GM19467 (cell line): ENCODE data around the gene TMEM238L.
"Not testable (repeated sequence)": the region's sequence is repeated elsewhere in the genome, so short reads cannot be mapped to it uniquely, and the experiment has no call there.

Source experiments
- ATAC-seq: cut with Tn5 transposase; IDR thresholded peaks from one replicate; pipeline ENCODE4 v1.9.1; 2021; ENCODE audit warnings: mild to moderate bottlenecking, moderate library complexity; ENCODE audit not compliant: unreplicated experiment

Gene TMEM238L, protein sequence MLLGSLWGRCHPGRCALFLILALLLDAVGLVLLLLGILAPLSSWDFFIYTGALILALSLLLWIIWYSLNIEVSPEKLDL

DNA sequence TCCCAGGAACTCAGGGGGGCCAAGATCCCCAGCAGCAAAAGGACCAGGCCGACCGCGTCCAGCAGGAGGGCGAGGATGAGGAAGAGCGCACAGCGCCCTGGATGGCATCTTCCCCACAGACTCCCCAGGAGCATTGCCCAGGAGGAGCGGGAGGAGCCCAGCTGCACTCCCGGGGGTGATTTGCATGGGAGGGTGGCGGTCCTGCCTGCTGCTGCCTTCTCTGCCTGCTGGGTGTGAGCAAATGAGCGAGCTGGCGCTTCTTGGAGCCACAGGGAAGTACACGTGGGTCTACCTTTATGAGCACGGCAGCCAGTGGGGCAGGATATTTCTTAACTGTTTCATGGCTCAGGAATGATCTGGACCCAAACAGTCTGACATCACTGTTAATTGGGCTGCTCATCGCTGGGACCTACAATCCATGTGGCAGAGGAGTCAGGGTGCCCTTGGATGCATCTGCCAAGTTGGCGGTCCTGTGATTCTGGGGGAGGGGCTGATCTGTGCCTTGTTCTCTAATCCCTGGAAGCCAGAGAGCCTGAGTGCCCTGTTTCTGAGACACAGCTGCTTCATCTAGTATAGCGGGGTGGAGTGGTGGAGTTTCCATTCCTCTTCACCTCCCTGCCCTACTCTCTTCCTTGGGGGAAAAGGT, at the start of gene TMEM238L:
Gene TMEM238L, minus strand, starts transcription at position 270 of the 646 bp plus-strand sequence. Its CDS starts 136 bp downstream, at position 134.
- no peak for ATAC-seq

DNA sequence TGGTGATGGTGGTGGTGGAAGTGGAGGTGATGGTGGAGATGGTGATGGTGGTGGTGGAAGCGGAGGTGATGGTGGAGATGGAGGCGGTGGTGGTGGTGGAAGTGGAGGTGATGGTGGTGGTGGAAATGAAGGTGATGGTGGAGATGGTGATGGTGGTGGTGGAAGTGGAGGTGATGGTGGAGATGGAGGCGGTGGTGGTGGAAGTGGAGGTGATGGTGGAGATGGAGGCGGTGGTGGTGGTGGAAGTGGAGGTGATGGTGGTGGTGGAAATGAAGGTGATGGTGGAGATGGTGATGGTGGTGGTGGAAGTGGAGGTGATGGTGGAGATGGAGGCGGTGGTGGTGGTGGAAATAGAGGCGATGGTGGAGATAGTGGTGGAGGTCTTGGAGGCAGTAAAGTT, 42.7 kb upstream of the TMEM238L start:
- not testable (repeated sequence) for ATAC-seq

DNA sequence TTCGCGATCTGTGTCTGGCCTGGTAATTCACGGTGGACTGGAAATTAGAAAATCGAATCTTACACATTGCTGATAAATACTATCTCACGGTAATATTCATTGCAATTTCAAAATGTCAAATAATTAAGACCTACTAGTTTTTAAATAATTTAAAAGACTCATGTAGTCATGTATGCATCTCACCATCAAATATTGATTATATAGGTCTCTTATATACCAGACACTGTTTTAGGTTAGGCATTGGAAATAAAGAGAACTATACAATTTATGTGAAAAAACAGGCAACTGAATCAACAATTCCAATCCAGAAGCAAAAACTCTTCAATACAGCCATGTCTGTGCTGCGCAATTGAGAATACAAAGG, 41.5 kb upstream of the TMEM238L start:
- ATAC-seq, result no peak

DNA sequence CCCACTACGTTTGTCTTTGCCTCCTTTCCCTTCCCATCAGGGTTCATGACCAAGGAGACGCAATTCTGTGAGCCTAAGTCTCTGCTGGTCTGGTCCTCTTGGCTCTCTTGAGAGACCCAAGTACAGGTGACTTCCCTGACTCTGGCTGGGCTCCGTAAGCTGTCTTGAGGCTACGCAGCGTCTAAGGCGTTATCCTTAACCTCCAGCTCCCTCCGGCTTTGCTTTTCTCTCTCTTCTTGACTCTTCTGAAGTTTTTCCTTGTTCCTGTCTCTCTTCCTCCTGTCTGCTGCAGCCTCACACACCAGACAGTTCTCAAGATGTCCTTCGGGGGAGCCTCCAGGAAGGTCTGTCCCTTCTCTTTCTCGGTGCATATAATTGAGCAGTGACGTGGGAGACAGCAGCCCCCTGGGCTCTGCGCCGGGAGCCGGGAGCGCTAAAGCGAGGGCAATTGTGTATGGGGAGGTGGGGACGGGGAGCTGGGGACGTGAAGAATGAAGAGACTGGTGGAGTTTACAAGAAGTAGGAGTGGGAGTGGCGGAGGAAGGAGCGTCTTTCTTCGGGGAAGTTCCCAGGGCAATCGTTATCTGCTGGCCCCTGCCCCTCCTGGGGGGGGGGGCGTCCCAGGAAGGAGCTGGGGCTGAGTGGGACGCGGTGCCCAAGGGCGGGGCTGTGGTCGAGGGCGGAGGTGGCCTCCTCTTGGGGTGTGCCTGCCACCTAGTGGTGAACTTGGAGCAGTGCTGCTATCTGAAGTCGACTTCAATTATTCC, 40.9 kb upstream of the TMEM238L start:
- ATAC-seq, result peak; percentile 82

DNA sequence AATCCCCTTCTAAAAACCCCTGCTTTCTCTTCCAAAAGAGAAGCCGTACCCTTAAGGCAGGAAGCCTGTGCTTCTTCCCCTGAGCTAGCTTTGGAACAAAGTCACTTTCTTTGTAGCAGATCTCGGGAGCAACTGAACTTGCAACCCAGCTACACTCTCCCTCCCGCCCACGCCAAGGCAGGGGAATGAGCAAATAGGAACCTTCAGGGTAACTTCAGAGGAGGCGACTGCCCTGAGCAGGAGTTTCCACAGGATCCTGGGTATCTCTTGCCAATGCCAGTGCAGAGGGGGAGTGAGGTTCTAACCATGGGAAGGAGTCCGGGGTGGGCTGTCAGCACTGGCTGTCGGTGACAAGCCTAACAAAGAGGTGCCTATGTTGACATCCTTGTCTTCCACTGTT, 39.9 kb upstream of the TMEM238L start:
- ATAC-seq, result no peak

DNA sequence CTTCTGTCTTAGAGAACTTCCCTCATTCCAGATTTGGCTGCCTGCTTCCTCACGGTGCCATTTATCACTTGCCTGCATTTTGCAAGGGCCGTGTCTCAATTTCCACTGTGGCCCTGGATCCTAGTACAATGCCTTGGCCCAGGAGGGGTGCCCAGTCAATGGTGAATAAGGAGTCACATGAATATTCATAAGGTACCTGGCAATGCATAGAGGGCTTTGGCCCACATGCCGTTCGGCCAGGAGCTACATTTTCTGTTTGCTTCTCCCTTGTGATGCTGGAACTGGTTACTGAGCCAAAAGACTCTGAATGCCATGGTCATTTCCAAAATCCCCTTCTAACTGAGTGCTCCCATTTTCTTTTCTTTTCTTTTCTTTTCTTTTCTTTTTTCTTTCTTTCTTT, 38.8 kb upstream of the TMEM238L start:
- ATAC-seq, result no peak

DNA sequence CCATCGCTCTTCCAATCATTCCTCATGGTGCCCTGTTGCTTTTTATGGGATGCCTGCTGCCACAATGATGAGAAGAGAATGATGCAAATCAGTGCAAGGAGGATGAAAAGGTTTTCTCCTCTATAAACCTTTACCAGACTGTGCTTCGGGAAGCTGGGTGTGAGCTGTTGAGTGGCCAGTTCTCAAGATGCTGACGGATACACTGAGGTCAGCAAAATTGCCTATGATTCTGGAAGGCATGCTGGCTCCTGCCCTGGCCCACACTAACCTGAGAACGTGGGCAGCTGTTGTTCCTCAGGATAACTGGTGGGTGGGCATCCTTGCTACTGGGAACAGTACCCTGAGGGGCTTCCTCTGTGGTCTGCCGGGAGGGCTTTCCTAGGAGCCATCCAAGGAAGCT, 34.8 kb upstream of the TMEM238L start:
- ATAC-seq, result no peak

DNA sequence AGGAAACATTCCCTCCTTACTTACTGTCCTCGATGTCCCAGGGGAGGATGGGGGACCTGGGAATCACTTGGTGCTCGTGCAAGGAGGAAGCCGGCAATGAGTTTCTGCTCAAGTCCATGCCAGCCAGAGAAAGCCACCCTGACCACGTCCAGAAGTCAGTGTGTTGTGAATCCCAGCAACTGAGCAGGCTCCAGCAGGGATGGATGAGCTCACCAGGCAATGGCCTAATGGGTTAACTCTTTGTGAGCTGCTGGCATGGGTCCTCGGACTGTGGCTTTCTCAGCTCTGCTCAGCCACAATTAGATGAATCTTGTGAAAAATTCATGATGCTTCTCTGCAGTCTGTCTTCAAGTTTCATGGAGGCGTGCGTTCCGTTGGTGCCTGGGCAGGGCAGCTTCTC, 34.0 kb upstream of the TMEM238L start, which contains the start of gene PIRT:
Gene PIRT, minus strand, starts transcription at position 167 of the 400 bp plus-strand sequence. CDS start 12,442 bp downstream, outside the sequence.
- no peak for ATAC-seq

DNA sequence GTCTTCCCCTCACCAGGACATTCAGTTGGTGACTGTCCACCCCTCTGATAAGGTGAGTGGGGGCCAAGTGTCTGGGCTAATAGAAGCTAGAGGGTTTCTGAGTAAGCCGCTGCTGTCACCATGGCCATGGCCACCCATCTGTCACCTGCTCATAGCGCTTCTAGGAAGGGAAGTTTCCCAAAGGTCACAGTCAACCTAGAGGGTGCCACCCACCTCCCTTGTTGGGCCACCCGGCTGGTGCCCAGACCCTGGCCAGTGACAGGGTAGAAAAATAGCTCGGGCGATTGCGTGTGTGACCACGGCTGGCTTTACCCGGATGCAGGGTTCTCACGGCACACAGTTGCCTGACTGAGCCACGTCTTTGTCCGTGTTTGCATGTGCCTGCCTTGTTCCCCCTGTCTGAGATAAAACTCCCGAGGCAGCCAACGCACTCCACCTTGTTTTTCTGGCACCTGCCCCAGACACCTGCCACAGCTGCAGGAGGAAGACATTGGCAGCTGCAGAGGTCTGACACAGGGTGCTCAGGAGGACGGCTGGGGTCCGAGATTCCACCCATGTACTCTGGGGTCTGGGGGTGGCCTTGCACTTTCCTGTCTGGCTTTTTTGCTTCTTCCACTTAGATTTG, 33.2 kb upstream of the TMEM238L start:
- ATAC-seq, result no peak

DNA sequence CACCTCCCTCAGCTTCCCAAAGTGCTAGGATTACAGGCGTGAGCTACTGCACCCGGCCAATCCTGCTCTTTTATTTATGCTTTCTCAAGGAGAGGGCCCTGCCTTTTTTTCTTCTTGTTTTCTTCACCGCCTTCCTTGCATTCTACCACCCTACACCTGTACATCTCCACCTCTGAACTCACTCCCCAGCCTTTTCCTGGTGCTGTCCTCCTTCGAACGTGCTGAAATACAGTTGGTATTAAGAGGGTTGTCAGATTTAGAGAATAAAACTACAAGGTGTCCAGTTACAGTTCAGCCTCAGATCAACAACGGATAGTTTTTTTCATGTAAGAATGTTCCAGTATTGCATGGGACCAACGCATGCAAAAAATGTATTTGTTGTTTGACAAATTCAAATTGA, 32.2 kb upstream of the TMEM238L start:
- no peak for ATAC-seq

DNA sequence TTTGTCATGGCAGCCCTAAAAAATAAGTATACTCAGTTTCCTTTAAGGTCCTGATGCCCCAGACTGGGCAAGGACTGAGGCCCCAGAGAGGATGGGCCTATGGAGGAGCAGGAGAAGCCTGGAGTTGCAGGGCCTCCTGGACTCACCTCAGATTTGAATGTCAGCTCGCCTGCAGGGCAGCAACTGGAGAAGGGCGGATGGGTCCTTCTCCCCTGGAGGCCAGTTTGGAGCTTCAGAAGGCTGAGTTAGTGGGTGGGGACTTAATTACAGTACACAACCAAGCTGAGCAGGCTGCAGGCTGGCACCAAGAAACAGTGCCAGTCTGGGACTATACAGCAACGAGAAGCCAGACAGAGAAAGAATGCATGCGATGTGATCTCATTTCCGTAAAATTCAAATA, 27.8 kb upstream of the TMEM238L start:
- no peak for ATAC-seq

DNA sequence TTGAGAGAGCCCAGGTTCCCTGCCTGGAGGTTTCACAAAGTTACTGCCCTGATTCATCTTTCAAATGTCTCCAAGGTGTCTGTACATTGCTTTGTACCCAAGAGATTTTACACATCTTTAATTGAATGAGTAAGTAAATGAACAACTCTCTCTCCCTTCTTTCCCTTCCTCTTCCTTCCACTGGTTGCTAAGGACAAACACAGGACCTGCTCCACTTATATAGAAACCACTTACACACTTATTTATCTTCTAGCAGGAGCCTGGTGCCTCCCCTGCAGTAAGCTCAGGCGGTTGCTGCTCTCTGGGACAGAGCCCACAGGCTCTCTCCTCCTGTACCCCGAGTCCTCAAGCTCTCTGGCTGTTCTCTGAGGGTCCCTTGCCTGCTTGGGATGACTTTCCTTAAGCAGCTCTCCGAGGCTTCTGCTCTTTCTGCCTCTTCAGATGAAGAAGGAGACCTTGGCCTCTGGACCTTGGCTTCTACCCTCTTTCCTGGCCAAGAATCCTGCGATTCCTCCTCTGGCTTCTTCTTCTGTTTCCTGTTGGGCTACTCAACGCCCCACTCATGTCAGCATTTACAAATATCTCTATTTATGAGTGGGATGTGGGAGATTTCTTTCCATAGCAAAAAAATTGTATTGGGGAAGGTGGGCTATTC, 24.1 kb upstream of the TMEM238L start:
- ATAC-seq, result no peak

DNA sequence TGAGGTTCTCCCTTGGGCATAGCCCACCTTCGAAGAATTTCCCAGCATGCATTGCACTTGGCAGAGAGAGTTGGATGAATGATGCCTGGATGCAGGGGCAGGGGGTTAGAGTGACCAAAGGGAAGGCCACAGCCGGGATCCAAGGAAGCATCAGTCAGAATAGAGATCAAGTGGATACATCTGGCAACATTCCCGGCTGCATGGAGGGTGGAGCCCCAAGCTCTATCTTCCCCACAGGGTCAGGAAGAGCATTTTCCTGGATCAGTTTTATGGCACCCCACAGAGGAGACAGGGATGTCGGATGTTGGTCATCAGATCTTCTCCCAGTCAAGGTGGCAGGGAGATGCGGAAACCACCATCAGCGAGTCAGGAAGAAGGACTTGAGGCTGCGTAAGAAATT, 21.0 kb upstream of the TMEM238L start:
- ATAC-seq, result no peak

DNA sequence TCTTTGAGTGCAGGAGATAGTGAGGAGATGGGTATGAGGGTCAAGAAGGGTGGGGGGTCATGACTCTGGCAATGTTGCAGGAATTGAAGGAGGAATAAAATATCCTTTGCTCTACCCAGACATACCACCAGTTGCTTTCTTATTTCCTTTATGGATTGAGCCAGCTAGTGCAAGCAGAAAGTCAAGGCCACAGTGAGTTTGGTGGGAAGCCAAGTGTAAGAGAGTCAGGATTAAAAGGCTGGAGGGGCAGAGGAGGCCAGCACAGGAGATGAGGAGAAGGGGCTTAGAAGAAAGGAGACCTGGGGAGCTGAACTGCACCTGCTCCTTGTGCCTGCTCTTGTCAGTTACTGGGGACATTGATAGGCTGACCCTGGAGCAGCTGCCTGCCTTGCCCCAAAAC, 17.9 kb upstream of the TMEM238L start:
- no peak for ATAC-seq

DNA sequence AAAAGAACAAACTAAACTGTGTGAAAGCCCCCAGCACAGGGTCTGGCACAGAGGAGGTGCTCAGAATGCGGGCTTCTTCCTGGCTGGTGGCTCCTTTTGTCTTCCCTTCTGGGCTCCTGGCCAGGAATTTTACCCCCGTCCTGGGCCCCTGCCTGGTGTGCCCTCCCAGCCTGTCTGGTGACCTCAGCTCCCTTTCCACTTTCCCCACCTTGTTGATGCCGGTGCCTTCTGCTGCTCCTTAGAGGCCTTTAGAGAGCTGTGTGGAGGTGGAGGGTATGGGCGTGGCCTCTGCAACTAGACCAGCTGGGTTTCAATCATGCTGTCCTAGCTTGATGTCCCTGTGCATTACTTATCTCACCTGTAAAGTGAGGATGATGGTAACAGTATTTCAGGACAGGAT, 17.2 kb upstream of the TMEM238L start:
- no peak for ATAC-seq

DNA sequence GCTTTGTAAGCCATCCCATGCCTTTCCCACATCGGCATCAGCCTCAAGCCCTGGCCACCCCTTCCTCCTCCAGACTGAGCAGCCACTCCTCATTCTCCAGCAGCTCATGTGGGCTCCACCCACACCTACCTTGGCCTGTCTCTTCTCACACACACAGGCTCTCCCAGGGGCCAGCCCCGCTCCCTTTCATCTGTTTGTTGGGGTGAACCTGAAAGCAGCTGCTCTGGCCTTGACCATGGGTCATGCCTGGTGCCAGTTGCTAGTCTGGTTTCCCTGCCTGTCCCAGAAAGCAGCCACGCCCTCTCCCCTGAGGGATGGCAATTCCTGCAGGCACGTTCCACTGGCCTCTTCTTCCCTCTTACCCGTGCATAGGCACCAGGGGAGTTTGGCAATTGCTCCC, 11.4 kb upstream of the TMEM238L start:
- ATAC-seq, result no peak

DNA sequence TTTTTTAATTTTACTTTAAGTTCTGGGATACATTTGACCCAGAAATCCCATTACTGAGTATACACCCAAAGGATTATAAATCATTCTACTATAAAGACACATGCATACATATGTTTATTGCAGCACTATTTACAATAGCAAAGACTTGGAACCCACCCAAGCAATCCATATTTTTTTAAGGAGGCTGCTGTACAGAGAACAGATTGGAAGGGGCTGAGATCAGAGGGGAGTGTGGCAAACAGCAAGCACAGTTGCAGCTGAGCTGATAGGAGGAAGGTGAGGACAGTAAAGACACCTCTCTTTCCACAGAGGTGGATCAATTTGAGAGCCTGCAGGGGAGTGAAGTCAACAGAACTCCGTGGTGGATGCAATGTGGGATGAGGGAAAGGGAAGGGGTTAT, 10.2 kb upstream of the TMEM238L start:
- ATAC-seq, result no peak

DNA sequence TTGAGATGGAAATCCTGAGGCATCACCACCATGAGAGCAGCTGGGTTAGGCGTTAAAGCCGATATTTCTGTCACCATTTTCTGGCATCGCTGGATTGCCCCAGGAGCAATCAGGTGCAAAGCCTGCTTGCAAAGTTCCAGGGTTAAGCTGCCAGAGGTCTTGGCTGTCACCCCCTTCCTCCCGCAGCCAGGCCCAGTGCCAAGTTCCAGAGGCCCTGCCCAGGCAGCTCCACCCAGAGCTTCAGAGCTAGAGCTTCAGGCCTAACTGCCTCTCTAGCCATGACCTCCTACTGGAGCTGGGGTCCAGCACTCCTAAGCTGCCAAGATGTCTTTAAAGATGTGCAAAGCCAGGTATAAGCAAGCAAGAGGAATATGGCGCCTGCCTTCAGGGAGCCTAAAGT, 8.8 kb upstream of the TMEM238L start:
- no peak for ATAC-seq

DNA sequence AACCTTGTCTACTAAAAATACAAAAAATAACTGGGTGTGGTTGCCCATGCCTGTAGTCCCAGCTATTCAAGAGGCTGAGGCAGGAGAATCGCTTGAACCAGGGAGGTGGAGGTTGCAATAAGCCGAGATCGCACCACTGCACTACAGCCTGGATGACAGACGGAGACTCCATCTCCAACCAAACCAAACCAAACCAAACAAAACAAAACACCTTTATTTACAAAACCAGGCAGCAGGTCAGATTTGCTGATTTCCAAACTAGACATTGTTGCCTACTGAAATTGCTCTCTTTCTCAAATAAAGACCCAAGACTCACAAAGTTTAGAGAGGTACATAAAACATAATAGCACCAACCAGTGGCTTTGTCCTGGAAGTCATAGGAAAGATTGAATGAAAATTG, 5.7 kb upstream of the TMEM238L start:
- no peak for ATAC-seq

DNA sequence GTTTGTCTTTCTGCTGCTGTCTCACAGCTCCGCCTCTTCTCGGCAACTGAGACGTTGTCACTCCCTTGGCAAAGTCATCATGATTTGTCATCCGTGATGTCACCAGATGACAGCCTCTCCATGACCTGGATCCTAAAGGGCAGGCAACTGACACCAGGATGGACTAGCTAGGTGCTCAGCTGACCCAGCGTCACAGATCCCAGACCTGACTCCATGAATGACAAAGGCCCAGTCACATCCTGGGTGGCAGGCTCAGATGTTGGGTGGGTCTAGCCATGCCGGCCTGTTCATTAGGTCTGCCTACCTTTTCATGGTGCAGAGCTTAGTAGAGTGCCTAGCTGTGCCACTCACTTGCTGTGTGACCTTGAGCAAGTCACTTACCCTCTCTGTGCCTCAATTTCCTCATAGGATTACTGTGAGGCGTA, 3.8 kb upstream of the TMEM238L start:
- no peak for ATAC-seq

DNA sequence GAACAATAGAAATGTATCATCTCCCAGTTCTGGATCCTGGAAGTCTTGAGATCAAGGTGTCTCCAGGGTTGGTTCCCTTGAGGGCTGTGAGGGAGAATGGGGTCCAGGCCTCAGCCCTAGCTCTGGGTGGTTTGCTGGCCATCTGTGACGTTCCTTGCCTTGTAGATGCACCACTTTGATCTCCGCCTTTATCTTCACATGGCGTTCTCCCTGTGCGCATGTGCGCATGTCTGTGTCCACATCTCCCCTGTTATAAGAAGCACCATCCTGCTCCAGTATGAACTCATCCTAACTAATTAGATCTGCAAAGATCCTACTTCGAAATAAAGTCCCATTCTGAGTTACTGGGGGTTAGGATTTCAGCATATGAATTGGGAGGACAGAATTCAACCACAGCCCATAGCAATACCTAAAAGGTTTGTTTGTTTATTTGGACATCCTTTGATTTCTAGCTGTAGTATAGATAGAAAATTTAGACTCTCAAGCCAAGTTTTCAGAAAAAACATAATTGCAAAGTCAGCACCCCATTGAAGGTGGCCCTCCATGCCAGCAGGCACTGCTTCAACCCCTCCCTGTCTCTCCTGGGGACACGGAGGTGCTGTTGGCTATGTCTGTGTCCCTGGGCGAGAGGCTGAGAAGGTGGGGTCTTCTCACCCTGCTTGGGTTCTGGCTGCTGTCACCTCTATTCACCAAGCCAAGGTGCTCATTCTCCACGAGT, 2.8 kb upstream of the TMEM238L start:
- no peak for ATAC-seq
